Measurements from ENCODE around the gene BMP3. TPM values are rescaled to one million over a fixed set of nuclear protein-coding genes. Genes with fewer than 3 reads are reported as not detected.

Gene BMP3
- total and polyA plus RNA-seq, 12 donors: 0.07 to 1.00 (median 0.35) TPM

- TF ChIP-seq CTCF (IDR thresholded peaks at IDR 0.05): no peak
- TF ChIP-seq POLR2A (IDR thresholded peaks at IDR 0.05): no peak
- no peaks in the 10 kb centered on the region for H3K27me3 ChIP-seq
- intact Hi-C loops (cut with DNase I): no loop called here
These were observed 30.8 kb downstream of the BMP3 start for GRCh38 chr4:81061344-81061730.

GRCh38 chr4:81062001-81062400, 31.5 kb downstream of the BMP3 start:
- no peak for DNase-seq
- H3K4me3 ChIP-seq: no peak overlapping the region
- H3K36me3 ChIP-seq (replicated peaks in 1 of 2): no peaks in the 10 kb centered on the region
- H3K27me3 ChIP-seq: no peaks in the 10 kb centered on the region
- 25 to 48% (median 34%) methylated on average over 1 of the region's 1 CpG for WGBS, 4 donors
- H3K4me1 ChIP-seq (replicated peaks in 1 of 2): no peaks in the 10 kb centered on the region
- no peaks in the 10 kb centered on the region for H3K9me3 ChIP-seq (replicated peaks in 1 of 3)
- intact Hi-C loops (cut with DNase I): no loop called here
- TF ChIP-seq CTCF (IDR thresholded peaks at IDR 0.05) (no peak), POLR2A (IDR thresholded peaks at IDR 0.05) (no peak)
- H3K27ac ChIP-seq: no peak overlapping the region

More at GRCh38 chr4:81061344-81061730, 30.8 kb downstream of the BMP3 start:
- H3K4me3 ChIP-seq: no peak overlapping the region
- no peaks in the 10 kb centered on the region for H3K9me3 ChIP-seq (replicated peaks in 1 of 3)
- no peaks in the 10 kb centered on the region for H3K36me3 ChIP-seq (replicated peaks in 1 of 2)
- H3K4me1 ChIP-seq (replicated peaks in 1 of 2): no peaks in the 10 kb centered on the region
- no peak for DNase-seq
- H3K27ac ChIP-seq: no peak overlapping the region

GRCh38 chr4:81065446-81065845, 34.9 kb downstream of the BMP3 start:
- DNase-seq: no peak
- 56 to 66% (median 60%) methylated on average over 5 of the region's 5 CpGs for WGBS, 4 donors
- H3K9me3 ChIP-seq (replicated peaks in 1 of 3): no peaks in the 10 kb centered on the region
- no peaks in the 10 kb centered on the region for H3K27me3 ChIP-seq
- no peaks in the 10 kb centered on the region for H3K36me3 ChIP-seq (replicated peaks in 1 of 2)
- TF ChIP-seq POLR2A (IDR thresholded peaks at IDR 0.05): no peak
- no peak for TF ChIP-seq CTCF (IDR thresholded peaks at IDR 0.05)
- H3K27ac ChIP-seq: no peak overlapping the region
- intact Hi-C loops (cut with DNase I): no loop called here
- no peaks in the 10 kb centered on the region for H3K4me1 ChIP-seq (replicated peaks in 1 of 2)
- no peak overlapping the region for H3K4me3 ChIP-seq

- H3K36me3 ChIP-seq (replicated peaks in 1 of 2): no peaks in the 10 kb centered on the region
- TF ChIP-seq POLR2A (IDR thresholded peaks at IDR 0.05) (no peak), CTCF (IDR thresholded peaks at IDR 0.05) (peak; percentile 54 to 87 (median 70))
- H3K27ac ChIP-seq: no peak overlapping the region
- no peaks in the 10 kb centered on the region for H3K4me1 ChIP-seq (replicated peaks in 1 of 2)
- WGBS, 4 donors: 6 to 8% (median 7%) methylated on average over 6 of the region's 6 CpGs
- no peak overlapping the region for H3K4me3 ChIP-seq
- no peaks in the 10 kb centered on the region for H3K27me3 ChIP-seq
- DNase-seq: peak; percentile 57 to 87 (median 71)
- intact Hi-C loops (cut with DNase I): loop anchor here in 1 of 2 donors (10.0 kb wide), 1 partner anchor 285 kb away; no protein-coding TSS in a partner anchor
- H3K9me3 ChIP-seq (replicated peaks in 1 of 3): no peaks in the 10 kb centered on the region
These were observed 39.3 kb downstream of the BMP3 start for GRCh38 chr4:81069706-81070331.

Measured in adrenal gland (tissue), 12 donors.